HG03460 (cell line): ENCODE measurements around the gene TMEM88.

Experiments
- ATAC-seq: cut with Tn5 transposase; IDR thresholded peaks from one replicate; pipeline ENCODE4 v1.9.1; 2021; ENCODE audit not compliant: unreplicated experiment

The TMEM88 gene

GRCh38 chr17:7884581-7885366, 29.9 kb downstream of the TMEM88 start:
- ATAC-seq = no peak

DNA sequence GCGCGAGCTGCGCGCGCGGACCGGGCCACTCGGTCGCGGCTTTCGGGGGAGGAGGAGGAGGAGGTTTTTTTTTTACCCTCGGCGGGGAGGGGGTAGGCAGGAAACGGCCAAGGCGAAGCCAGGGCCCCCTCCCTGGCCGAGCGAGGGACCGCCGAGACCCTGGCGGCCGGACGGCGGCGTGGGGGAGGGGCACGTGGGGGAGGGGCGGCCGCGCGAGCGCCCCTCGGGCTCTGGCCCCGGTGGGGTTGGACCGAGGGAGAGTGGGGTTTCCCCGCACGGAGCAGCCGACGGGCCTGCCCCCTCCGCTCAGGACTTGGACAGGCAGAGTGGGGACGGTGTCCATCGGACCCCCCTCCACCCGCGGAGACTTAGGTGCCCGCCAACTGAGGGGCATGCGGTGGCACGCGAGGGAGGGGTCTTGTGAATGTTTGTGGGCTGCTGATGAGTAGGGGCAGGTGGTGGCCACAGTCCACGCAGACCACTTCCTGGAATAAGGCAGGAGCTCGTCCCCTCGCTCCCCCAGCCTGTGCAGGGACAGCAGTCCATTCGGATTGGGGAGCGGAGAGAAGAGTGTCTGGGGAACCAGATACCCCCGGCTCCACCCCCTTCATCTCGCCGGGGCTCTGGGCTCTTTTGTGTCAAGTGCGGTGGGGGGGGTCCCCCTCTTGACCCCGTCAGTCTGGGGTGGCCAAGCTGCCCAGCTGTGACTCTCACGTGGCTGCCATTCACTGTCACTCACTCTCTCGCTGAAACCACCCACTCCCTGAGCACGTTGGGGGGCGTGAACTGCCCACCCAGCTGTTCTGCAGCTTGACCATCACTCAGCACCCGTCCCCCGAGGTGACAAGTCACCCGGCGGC, 30.7 kb downstream of the TMEM88 start:
- ATAC-seq = no peak

- ATAC-seq = no peak
Measured at GRCh38 chr17:7886227-7887037, 31.6 kb downstream of the TMEM88 start.

- no peak for ATAC-seq
Measured at GRCh38 chr17:7887038-7887481, 32.2 kb downstream of the TMEM88 start.

- peak; percentile 39 for ATAC-seq
Measured at GRCh38 chr17:7887482-7888183, 32.8 kb downstream of the TMEM88 start.

DNA sequence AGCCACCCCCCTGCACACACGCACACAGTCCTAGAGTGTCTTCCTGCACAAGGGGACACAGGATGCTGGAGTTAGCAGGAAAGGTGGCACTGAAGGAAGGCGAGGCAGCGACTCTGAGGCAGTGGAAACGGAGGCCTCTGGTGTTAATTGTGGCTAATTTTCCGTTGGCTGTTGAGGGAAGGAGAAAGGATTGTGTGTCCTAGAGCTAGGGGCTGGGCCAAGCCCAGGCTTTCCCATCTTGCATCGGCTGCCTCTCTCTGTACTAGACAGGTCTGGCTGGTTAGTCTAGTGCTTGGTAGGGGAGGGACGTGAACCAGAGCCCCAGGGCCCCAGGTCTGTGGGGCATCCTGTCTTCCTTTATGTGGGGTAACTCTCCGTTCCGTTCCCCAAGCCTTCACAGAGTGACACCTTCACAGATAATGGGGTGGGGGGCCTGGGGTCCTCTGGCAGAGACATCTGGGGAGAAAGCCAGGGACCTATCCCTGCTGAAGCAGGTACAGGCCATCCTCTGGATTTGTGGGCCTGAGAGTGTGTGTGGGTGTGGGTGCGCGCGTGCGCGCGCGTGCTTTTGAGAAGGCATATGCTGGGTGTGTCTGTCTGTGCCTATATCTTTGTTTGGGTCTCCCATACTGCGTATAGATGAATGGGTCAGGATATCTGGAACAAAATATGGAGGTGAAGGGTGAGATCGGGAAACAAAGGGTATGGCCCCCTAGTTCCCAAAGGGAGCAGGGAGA, 33.5 kb downstream of the TMEM88 start, which contains the start of gene CHD3:
Gene CHD3 (plus strand): TSS at position 606 of the 737 bp plus-strand sequence. CDS start 212 bp downstream, outside the sequence.
- no peak for ATAC-seq

- no peak for ATAC-seq
Measured at GRCh38 chr17:7889166-7889955, 34.5 kb downstream of the TMEM88 start.

DNA sequence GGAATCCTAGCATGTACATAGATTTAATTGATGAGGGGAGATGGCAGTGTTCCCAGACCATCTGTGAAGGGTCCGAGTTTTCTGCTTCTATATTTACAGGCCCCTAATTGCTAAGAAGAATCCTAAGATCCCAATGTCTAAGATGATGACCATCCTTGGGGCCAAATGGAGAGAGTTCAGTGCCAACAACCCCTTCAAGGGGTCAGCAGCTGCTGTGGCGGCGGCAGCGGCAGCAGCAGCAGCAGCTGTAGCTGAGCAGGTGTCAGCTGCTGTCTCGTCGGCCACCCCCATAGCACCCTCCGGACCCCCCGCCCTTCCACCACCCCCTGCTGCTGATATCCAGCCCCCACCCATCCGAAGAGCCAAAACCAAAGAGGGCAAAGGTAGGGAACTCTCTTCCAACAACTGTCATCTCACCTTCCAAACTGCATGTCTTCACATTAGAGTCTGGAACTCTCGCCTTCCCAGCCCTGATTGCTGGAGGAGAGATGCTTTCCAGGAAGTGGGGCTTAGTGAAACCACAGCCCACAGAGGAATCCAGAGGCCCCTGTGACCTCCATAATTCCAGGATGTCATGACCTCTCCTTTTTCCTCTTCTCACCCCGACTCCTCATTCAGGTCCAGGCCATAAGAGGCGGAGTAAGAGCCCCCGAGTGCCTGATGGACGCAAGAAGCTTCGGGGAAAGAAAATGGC, 38.5 kb downstream of the TMEM88 start:
- no peak for ATAC-seq

GRCh38 chr17:7894226-7894625, 39.4 kb downstream of the TMEM88 start:
- ATAC-seq = no peak

DNA sequence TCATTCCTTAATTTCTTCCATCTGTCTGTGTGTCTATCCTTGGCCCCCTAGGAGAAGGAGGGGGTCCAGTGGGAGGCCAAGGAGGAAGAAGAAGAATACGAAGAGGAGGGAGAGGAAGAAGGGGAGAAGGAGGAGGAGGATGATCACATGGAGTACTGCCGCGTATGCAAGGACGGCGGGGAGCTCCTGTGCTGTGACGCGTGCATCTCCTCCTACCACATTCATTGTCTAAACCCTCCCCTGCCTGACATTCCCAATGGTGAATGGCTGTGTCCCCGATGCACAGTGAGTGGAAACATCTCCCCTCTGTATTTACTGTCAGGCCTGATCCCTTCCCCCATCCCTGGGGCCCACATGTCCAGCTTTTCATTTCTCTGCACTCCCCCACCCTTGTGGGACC, 40.0 kb downstream of the TMEM88 start:
- ATAC-seq = no peak

GRCh38 chr17:7897090-7897489, 42.2 kb downstream of the TMEM88 start:
- ATAC-seq = no peak

- no peak for ATAC-seq
Measured at GRCh38 chr17:7897773-7898172, 42.9 kb downstream of the TMEM88 start.

DNA sequence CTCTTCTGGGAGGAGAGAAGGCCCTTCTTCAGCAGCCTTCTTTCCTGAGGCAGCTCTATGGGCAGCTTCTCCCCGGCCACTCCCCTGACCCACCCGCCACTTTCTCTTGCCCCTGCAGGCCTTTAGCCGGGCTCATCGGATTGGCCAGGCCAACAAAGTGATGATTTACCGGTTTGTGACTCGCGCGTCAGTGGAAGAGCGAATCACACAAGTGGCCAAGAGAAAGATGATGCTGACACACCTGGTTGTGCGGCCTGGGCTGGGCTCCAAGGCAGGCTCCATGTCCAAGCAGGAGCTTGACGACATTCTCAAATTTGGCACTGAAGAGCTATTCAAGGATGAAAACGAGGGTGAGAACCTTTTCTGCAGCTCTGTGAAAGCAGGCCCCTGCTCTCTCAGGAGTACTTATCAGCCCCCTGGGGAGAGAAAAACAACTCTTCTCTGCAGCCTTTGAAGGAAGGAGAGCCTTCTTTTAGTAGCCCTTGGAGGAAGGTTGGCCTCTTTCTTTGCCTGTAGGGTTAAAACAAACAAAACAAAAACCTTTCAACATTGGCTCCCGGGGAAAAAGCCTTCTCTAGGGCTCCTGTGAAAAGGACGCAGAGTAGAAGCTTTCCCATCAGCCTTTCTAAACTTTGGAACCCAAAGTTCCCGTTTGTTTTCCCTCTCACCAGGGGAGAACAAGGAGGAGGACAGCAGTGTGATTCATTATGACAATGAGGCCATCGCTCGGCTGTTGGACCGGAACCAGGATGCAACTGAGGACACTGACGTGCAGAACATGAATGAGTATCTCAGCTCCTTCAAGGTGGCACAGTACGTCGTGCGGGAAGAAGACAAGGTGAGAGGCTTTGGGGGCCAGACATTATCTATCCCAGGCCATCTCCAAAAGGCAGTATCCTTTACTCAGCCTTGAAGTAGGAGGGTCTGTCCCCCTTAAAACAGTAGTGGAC, 48.6 kb downstream of the TMEM88 start:
- ATAC-seq = no peak
